ENCODE data around the gene VBP1. TPM values are rescaled to one million over a fixed set of nuclear protein-coding genes. Genes with fewer than 3 reads are reported as not detected.
"Not testable (repeated sequence)": the region's sequence is repeated elsewhere in the genome, so short reads cannot be mapped to it uniquely, and the experiment has no call there.

The VBP1 gene
- total RNA-seq, 2 donors from 2014 or later, result 61.6 to 66.3 TPM

DNA sequence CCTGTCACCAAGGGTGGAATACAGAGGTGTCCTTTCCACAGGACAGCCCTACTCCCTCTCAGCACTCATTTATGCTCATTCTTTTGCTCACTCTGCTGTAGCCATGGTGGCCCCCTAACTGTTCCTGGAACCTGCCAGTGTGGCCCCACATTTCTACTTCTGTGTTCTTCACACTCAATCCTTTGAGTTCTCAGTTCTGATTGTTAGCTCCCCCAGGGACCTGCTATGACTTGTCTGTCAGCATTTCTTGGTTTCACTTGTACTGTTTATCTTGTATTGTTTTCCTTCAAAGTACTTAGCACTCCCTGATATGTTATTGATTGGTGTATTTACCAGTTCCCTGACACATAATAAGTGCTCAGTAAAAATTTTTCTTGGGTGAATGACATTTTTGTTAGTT is 14.9 kb downstream of the VBP1 start:
- DNase-seq (no peak), ATAC-seq (replicated peaks in 1 of 2) (peak in 1 of 2 donors; percentile 38)
- peak overlapping the region in 1 of 2 donors; percentile 56 for H3K4me3 Mint-ChIP-seq
- H3K27ac Mint-ChIP-seq, result peak overlapping the region; percentile 79
- peaks cover 4 to 10% of the 10 kb centered on the region in 2 donors for H3K36me3 Mint-ChIP-seq (ENCODE audit: insufficient read depth in 2 of 2)
- no peaks in the 10 kb centered on the region for H3K9me3 Mint-ChIP-seq
- peaks cover 10% of the 10 kb centered on the region for H3K4me1 Mint-ChIP-seq (ENCODE audit: low read depth)
- H3K27me3 Mint-ChIP-seq (ENCODE audit: low read depth), result no peaks in the 10 kb centered on the region

GRCh38 chrX:155235891-155236290 is 19.6 kb downstream of the VBP1 start:
- no peak overlapping the region for H3K27ac Mint-ChIP-seq
- peaks cover 7 to 10% of the 10 kb centered on the region in 2 donors for H3K36me3 Mint-ChIP-seq (ENCODE audit: insufficient read depth in 2 of 2)
- ATAC-seq (replicated peaks in 1 of 2) (no peak), DNase-seq (no peak)
- no peaks in the 10 kb centered on the region for H3K27me3 Mint-ChIP-seq (ENCODE audit: low read depth)
- no peak overlapping the region for H3K4me3 Mint-ChIP-seq
- peaks cover 6% of the 10 kb centered on the region for H3K4me1 Mint-ChIP-seq (ENCODE audit: low read depth)
- no peaks in the 10 kb centered on the region for H3K9me3 Mint-ChIP-seq

GRCh38 chrX:155237719-155238118 is 21.5 kb downstream of the VBP1 start:
- Mint-ChIP-seq H3K4me3 (no peak overlapping the region), H3K27ac (peak overlapping the region; percentile 43), H3K4me1 (ENCODE audit: low read depth) (no peaks in the 10 kb centered on the region), H3K9me3 (no peaks in the 10 kb centered on the region), H3K27me3 (ENCODE audit: low read depth) (no peaks in the 10 kb centered on the region), H3K36me3 (ENCODE audit: insufficient read depth in 2 of 2) (peaks cover 6 to 7% of the 10 kb centered on the region in 2 donors)
- ATAC-seq (replicated peaks in 1 of 2) (no peak), DNase-seq (no peak)

DNA sequence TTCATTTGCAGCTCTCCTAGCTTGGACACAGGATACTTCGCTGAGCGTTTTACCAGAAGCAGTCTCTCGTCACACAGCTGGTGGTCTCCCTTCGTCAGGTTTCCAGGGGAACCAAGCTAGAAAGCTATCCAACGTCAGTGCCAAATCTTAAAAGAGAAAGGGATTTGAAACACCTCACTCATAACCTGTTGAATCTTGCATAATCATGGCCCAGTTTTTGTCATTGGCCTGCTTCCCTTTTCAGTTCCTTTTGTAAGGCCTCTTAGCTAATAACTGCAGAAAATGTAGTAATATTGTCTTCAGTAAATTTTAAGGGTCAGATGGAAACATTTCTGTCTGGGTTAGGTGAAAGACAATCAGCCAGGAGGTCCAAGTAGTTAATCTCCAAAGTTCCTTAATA is 26.0 kb downstream of the VBP1 start:
- H3K9me3 Mint-ChIP-seq, result no peaks in the 10 kb centered on the region
- H3K4me3 Mint-ChIP-seq, result no peak overlapping the region
- H3K27me3 Mint-ChIP-seq (ENCODE audit: low read depth), result no peaks in the 10 kb centered on the region
- H3K27ac Mint-ChIP-seq, result no peak overlapping the region
- DNase-seq (no peak), ATAC-seq (replicated peaks in 1 of 2) (no peak)
- H3K4me1 Mint-ChIP-seq (ENCODE audit: low read depth), result no peaks in the 10 kb centered on the region
- H3K36me3 Mint-ChIP-seq (ENCODE audit: insufficient read depth in 2 of 2), result peaks cover 2 to 5% of the 10 kb centered on the region in 2 donors

- DNase-seq, result no peak
- Mint-ChIP-seq H3K27ac (no peak overlapping the region), H3K36me3 (ENCODE audit: insufficient read depth in 2 of 2) (no peaks in the 10 kb centered on the region), H3K27me3 (ENCODE audit: low read depth) (no peaks in the 10 kb centered on the region), H3K4me1 (ENCODE audit: low read depth) (no peaks in the 10 kb centered on the region), H3K4me3 (no peak overlapping the region), H3K9me3 (no peaks in the 10 kb centered on the region)
- peak in 1 of 2 donors; percentile 48 for ATAC-seq (replicated peaks in 1 of 2)
Measured at GRCh38 chrX:155246748-155247147, 30.5 kb downstream of the VBP1 start.

DNA sequence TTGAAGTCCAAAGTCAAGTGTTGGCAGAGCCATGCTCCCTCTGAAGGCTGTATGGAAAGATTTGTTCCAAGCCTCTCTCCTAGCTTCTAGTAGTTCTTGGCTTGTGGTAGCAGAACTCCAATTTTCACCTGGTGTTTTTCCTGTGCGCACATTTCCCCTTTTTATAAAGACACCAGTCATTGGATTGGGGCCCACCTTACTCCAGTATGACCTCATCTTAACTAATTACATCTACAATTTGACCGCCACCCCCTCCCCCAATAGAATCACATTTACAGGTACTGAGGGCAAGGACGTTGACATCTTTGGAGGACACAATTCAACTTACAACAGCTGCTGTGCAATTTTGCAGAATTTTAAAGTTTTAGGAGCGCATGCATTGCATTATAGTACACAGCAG is 31.2 kb downstream of the VBP1 start:
- no peak overlapping the region for H3K27ac Mint-ChIP-seq
- H3K4me1 Mint-ChIP-seq (ENCODE audit: low read depth), result no peaks in the 10 kb centered on the region
- no peaks in the 10 kb centered on the region for H3K9me3 Mint-ChIP-seq
- no peaks in the 10 kb centered on the region for H3K36me3 Mint-ChIP-seq (ENCODE audit: insufficient read depth in 2 of 2)
- DNase-seq, result no peak
- no peak for ATAC-seq (replicated peaks in 1 of 2)
- no peaks in the 10 kb centered on the region for H3K27me3 Mint-ChIP-seq (ENCODE audit: low read depth)
- no peak overlapping the region for H3K4me3 Mint-ChIP-seq

GRCh38 chrX:155251391-155251790 is 35.1 kb downstream of the VBP1 start:
- H3K36me3 Mint-ChIP-seq (ENCODE audit: insufficient read depth in 2 of 2), result peaks cover 0 to 2% of the 10 kb centered on the region in 2 donors
- no peaks in the 10 kb centered on the region for H3K9me3 Mint-ChIP-seq
- H3K27ac Mint-ChIP-seq, result no peak overlapping the region
- H3K4me1 Mint-ChIP-seq (ENCODE audit: low read depth), result no peaks in the 10 kb centered on the region
- no peaks in the 10 kb centered on the region for H3K27me3 Mint-ChIP-seq (ENCODE audit: low read depth)
- no peak overlapping the region for H3K4me3 Mint-ChIP-seq
- no peak for DNase-seq
- ATAC-seq (replicated peaks in 1 of 2), result no peak

DNA sequence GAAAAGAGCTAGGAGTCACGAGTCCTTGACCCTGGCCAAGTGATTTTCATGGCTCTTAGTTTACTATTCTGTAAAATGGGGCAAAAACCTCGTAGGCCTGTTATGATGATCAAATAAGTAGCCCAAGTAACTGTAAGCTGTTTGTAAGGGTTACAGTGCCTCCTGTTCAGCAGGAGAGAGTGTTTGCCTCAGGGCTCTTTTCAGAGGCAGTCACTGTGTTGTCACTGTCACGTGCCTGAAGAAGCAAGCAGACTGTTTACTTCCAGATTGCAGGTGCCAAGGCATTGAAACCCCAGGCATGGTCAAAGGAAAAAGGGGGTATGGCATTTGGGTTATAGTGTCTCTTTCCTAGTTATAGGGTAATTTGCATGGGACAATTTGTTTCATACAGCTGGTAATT is 43.5 kb downstream of the VBP1 start:
- Mint-ChIP-seq H3K9me3 (no peaks in the 10 kb centered on the region), H3K27ac (no peak overlapping the region), H3K4me1 (ENCODE audit: low read depth) (peaks cover 16% of the 10 kb centered on the region), H3K4me3 (no peak overlapping the region), H3K27me3 (ENCODE audit: low read depth) (no peaks in the 10 kb centered on the region), H3K36me3 (ENCODE audit: insufficient read depth in 2 of 2) (peaks cover 4 to 9% of the 10 kb centered on the region in 2 donors)
- DNase-seq (no peak), ATAC-seq (replicated peaks in 1 of 2) (no peak)

- peak overlapping the region; percentile 14 for H3K27ac Mint-ChIP-seq
- peaks cover 4 to 7% of the 10 kb centered on the region in 2 donors for H3K36me3 Mint-ChIP-seq (ENCODE audit: insufficient read depth in 2 of 2)
- DNase-seq (no peak), ATAC-seq (replicated peaks in 1 of 2) (peak in 1 of 2 donors; percentile 42)
- H3K4me3 Mint-ChIP-seq, result peak overlapping the region; percentile 71 to 75
- no peaks in the 10 kb centered on the region for H3K27me3 Mint-ChIP-seq (ENCODE audit: low read depth)
- peaks cover 16% of the 10 kb centered on the region for H3K4me1 Mint-ChIP-seq (ENCODE audit: low read depth)
- H3K9me3 Mint-ChIP-seq, result peaks cover 0 to 1% of the 10 kb centered on the region in 2 donors
Measured at GRCh38 chrX:155262970-155263754, 46.9 kb downstream of the VBP1 start.

GRCh38 chrX:155263854-155264628 is 47.8 kb downstream of the VBP1 start, which contains the start of gene RAB39B:
TSS of gene RAB39B (minus strand) at chrX:155264491. CDS start at chrX:155264288, 203 bp downstream.
- DNase-seq (peak; percentile 72 to 85), ATAC-seq (replicated peaks in 1 of 2) (peak; percentile 98)
- Mint-ChIP-seq H3K27ac (peak within 1 kb of the TSS; percentile 87), H3K4me3 (peak within 1 kb of the TSS; percentile 71 to 75), H3K27me3 (ENCODE audit: low read depth) (no peaks in the 10 kb centered on the region), H3K9me3 (peaks cover 0 to 1% of the 10 kb centered on the region in 2 donors), H3K36me3 (ENCODE audit: insufficient read depth in 2 of 2) (peaks cover 4 to 7% of the 10 kb centered on the region in 2 donors), H3K4me1 (ENCODE audit: low read depth) (peaks cover 16% of the 10 kb centered on the region)

DNA sequence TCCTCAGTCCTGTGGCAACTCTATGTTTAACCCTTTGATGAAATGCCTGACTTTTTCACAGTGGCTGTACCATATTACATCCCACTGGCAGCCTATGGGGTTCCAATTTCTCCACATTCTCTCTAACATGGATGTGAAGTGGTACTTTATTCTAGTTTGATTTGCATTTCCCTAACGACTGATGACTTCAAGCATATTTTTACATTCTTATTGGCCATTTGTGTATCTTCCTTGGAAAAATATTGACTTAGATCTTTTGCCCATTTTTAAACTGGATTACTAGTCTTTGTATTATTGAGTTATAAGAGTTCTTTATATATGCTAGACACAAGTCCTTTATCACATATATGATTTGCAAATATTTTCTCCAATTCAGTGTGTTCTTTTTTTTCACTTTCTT is 50.2 kb downstream of the VBP1 start:
- ATAC-seq (replicated peaks in 1 of 2) (no peak), DNase-seq (no peak)
- H3K27ac Mint-ChIP-seq, result no peak overlapping the region
- no peaks in the 10 kb centered on the region for H3K27me3 Mint-ChIP-seq (ENCODE audit: low read depth)
- H3K4me1 Mint-ChIP-seq (ENCODE audit: low read depth), result peaks cover 8% of the 10 kb centered on the region
- no peak overlapping the region for H3K4me3 Mint-ChIP-seq
- peaks cover 2 to 3% of the 10 kb centered on the region in 2 donors for H3K9me3 Mint-ChIP-seq
- peaks cover 2 to 3% of the 10 kb centered on the region in 2 donors for H3K36me3 Mint-ChIP-seq (ENCODE audit: insufficient read depth in 2 of 2)

- H3K27ac Mint-ChIP-seq; ATAC-seq (replicated peaks in 1 of 2); H3K4me3 Mint-ChIP-seq; H3K27me3 Mint-ChIP-seq (ENCODE audit: low read depth); H3K4me1 Mint-ChIP-seq (ENCODE audit: low read depth); H3K9me3 Mint-ChIP-seq; H3K36me3 Mint-ChIP-seq (ENCODE audit: insufficient read depth in 2 of 2); DNase-seq: not testable (repeated sequence)
Measured at GRCh38 chrX:155267995-155268394, 51.7 kb downstream of the VBP1 start.

- H3K36me3 Mint-ChIP-seq (ENCODE audit: insufficient read depth in 2 of 2), result peaks cover 2% of the 10 kb centered on the region in 2 donors
- H3K27me3 Mint-ChIP-seq (ENCODE audit: low read depth), result no peaks in the 10 kb centered on the region
- no peak overlapping the region for H3K4me3 Mint-ChIP-seq
- no peak for ATAC-seq (replicated peaks in 1 of 2)
- H3K27ac Mint-ChIP-seq, result no peak overlapping the region
- no peak for DNase-seq
- H3K4me1 Mint-ChIP-seq (ENCODE audit: low read depth), result no peaks in the 10 kb centered on the region
- H3K9me3 Mint-ChIP-seq, result peaks cover 2 to 4% of the 10 kb centered on the region in 2 donors
Measured at GRCh38 chrX:155270969-155271368, 54.7 kb downstream of the VBP1 start.
